Fibroblast of villous mesenchyme (primary cell): Measurements from ENCODE around the gene ZNF691. TPM values are rescaled to one million over a fixed set of nuclear protein-coding genes. Genes with fewer than 3 reads are reported as not detected.

Experiments used
- DNase-seq: peaks from one replicate; pipeline ENCODE4 v3.0.0-alpha.2; 2010; ENCODE audit warnings: low read depth
- H3K4me3 ChIP-seq: 2 replicates; pipeline ENCODE4 v1.5.1; 2011; ENCODE audit warnings: low read depth, mild to moderate bottlenecking, low read length
- CTCF ChIP-seq: IDR thresholded peaks from 2 replicates; pipeline ENCODE4 v1.5.1; 2012; ENCODE audit warnings: low read depth, mild to moderate bottlenecking, low read length; ENCODE audit not compliant: insufficient read depth
- total RNA-seq: library from RNA; depleted of rRNA; stranded (reverse); fragments of >200 nt; gene quantifications from 2 replicates; pipeline ENCODE4 v1.2.3, GENCODE V29; 2012

ZNF691 gene
- 6.4 and 11.2 TPM in 2 replicates for total RNA-seq

GRCh38 chr1:42846257-42847110 lies at the start of gene ZNF691:
Gene ZNF691, plus strand, starts transcription at chr1:42846613. Its CDS starts 3,046 bp downstream, at chr1:42849659.
- H3K4me3 ChIP-seq = peak within 1 kb of the TSS; percentile 90
- peak; percentile 98 for DNase-seq
- TF ChIP-seq CTCF = peak; percentile 52

- TF ChIP-seq CTCF = no peak
- H3K4me3 ChIP-seq = no peak overlapping the region
- no peak for DNase-seq
These were observed 49.0 kb upstream of the ZNF691 start for GRCh38 chr1:42797414-42797813.

- no peak for DNase-seq
- no peak for TF ChIP-seq CTCF
- no peak overlapping the region for H3K4me3 ChIP-seq
These were observed 48.4 kb upstream of the ZNF691 start for GRCh38 chr1:42797979-42798378.

GRCh38 chr1:42801832-42802473 lies 44.5 kb upstream of the ZNF691 start:
- H3K4me3 ChIP-seq = no peak overlapping the region
- TF ChIP-seq CTCF = no peak
- DNase-seq = no peak

- H3K4me3 ChIP-seq = no peak overlapping the region
- TF ChIP-seq CTCF = no peak
- no peak for DNase-seq
These were observed 40.2 kb upstream of the ZNF691 start for GRCh38 chr1:42806171-42806570.

GRCh38 chr1:42806593-42806992 lies 39.8 kb upstream of the ZNF691 start:
- no peak for DNase-seq
- TF ChIP-seq CTCF = no peak
- H3K4me3 ChIP-seq = no peak overlapping the region
